NCI-H146 treated with DMSO at 0.1 percent for 48 hours (cell line): ENCODE results near the gene HP1BP3.

Source experiments
- DNase-seq: peaks from one replicate; lab custom pipeline; 2025; ENCODE audit not compliant: unreplicated experiment; lab: John Stamatoyannopoulos, UW

Gene HP1BP3

DNA sequence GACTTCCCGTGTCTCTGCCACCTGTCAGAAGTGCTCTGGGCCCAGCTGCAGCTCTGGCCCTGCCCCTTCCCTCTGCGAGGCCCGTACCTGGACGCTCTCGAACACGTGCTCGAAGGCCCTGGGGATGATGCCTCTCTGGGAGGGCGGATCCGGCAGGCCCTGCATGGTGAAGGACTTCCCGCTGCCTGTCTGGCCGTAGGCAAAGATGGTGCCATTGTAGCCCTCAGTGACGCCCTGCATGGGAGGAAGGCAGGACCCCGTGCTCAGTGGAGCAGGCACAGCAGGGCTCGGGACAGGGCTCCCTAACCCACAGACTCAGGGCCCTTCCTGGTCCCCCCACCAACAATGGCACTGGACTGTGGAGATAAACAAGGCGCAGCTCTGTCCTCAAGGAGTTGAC is 71.7 kb downstream of the HP1BP3 start:
- no peak for DNase-seq

DNA sequence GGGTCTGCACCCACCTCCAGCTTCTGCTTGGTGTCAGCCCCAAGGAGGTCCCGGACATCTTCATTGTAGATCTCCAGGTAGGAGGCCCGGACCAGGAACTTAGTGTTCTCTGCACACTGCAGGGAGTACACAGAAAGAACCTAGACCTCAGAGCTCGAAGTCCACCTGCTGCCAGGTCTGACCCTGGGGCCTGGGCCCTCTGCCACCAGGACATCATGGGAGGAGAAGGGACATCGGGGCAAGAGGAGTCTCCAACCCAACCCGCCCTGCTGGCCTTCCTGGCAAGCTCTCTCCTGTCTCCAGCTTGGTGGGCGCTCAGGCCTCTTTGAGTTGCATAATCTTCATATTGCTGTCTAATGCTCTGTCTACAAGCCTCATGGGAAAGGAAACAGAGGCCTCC is 73.7 kb downstream of the HP1BP3 start:
- no peak for DNase-seq

DNA sequence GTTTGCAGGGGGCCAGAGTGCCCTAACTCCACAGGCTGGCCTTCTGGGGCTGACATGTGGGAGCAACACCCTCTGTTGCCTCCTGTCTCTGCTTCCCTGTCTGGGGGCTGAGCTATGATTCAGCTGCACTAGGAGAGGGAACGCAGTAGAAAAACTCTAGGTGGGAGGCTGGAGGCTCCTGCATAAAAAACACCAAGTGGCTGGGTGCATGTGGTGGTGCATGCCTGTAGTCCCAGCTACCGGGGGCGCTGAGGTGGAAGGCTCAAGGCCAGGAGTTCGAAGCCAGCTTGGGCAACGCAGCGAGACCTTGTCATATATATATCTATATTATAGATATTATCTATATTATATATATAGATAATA is 74.9 kb downstream of the HP1BP3 start:
- no peak for DNase-seq

DNA sequence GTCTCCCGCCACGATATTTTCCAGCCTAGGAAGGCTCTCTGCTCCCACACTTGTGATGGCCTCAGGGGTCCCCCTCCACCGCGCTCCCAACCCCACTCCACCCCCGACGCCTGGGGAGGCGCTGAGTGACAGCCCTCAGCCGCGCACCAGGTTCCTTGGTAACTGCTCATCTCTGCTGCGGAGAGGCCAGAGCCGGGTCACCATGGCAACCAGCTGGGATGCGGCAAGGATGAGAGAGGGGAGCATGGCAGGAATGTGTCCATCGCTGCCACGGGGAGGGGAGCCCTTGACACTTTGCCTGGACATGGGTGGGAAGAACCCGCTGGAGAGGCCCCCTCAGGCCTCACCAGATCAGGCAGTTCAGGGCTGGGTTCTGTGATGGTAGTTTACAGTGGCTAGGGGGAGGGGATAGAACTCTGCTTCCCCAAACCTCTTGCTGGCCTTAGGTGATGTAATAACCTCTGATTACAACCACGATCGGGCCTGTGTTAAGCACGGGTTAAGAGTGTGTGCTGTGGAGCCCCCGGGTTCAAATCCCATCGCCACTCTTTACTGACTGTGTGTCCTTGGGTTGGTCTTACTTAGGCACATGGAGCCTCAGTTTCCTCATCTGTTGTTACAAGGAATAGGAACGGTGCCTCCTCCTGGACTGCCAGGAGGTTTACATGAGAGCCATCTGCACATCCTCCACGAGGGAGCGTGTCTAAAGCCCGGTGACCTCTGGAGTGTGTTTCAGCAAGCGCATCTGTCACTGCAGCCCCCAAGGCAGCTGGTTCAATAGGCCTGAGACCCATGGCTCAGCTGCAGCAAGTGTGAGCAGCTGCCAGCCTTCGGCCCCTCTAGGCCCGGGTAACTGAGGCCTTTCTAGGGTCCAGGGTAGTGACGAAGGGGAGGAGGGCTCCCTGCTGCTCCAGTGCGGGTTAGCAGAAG is 75.6 kb downstream of the HP1BP3 start:
- DNase-seq, result no peak

DNA sequence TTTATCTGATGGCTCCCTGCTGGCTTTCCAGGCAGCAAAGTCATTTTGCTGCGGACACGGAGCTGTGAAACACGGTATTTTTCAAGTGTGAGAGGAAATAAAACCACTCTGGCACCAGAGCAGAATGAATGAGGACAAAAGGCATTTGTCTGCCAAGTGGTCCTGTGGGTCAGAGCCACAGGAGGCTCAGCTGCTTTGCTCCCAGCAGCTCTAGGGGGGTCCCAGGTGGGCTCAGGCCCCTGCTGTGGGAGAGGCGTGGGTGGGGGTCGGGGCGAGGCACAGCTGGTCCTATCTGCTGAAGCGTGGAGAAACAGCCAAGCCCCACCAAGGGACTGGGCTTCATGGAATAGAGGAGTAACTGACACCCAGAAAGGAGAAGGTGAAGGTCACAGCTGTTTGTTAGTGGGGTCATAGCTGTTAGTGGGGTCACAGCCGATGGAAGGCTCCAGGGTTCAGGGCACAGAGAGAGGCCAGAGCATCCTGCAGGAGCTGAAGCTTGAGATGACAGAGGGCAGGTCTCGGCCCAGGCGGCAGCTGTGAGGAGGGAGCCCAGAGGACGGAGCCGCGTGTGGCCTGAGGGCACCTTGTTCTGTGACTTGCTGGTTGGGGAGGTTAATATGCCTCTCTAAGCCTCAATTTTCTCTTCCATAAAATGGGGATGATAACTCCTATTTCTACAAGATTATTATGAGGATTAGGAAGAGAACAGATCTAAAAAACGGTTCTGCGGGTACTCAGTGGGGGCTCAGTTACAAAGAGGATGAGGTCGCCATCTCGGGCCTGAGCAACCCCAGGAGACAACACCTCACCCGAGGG is 76.4 kb downstream of the HP1BP3 start:
- DNase-seq, result no peak

DNA sequence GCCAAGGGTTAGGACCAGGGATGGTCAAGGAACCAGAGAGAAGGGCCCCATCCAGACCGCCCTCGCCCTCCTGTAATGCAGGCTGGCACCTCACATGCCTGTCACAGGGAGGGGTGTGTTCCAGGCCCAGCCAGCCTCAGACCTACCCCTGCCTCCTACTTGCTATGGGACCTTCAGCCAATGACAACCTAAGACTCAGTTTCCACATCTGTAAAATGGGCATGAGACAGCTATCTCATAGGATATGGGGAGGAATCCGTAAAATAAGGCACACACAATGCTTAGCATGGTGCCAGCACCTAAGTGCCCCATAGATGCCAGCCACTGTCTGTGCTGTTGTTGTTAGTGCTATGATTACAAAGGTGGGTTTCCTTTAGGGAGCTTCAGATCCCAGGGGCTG is 77.2 kb downstream of the HP1BP3 start:
- DNase-seq, result no peak

DNA sequence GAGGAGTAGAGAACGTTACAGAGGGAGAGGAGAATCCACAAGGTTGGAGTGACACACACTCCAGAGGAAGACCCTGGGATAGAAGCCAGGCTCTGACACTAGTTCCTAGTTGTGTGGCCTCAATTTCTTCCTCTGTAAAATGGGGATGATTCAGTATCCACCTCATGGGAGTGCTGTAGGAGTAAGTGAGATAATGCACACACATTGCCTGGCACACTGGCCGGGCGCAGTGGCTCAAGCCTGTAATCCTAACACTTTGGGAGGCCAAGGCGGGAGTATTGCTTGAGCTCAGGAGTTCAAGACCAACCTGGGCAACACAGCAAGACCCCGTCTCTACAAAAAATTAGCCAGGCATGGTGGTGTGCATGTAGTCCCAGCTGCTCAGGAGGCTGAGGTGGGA is 78.2 kb downstream of the HP1BP3 start:
- no peak for DNase-seq

DNA sequence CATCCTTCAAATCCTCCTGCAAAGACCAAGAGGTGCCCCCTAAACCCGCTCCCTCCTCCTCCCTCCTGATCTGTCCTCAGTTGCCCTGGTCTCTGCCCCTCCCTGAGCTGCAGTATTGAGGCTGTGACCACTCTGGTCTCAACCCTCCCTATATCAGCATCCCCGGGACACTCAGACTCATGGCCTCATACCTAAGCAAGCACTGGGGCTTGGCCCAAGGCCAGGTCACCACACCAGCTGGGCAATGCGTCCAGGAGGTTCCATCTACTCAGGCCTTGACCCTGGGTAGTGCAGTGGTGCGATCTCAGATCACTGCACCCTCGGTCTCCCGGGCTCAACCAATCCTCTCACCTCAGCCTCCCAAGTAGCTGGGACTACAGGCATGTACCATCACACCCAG is 79.0 kb downstream of the HP1BP3 start:
- no peak for DNase-seq

DNA sequence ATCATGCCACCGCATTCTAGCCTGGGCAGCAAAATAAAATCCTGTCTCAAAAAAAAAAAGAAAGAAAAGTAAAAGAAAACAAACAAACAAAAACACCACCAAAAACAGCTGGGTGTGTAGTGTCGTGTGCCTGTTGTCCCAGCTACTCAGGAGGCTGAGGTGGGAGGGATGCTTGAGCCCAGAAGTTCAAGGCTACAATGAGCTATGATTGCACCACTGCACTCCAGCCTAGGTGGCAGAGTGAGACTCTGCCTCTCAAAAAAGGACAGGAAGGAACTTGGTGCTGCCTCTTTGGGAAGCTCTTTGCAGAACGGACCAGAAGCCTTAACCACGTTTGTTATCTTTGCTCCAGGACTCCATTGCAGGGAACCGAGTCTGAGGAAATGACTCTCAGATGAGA is 80.3 kb downstream of the HP1BP3 start:
- DNase-seq, result no peak

DNA sequence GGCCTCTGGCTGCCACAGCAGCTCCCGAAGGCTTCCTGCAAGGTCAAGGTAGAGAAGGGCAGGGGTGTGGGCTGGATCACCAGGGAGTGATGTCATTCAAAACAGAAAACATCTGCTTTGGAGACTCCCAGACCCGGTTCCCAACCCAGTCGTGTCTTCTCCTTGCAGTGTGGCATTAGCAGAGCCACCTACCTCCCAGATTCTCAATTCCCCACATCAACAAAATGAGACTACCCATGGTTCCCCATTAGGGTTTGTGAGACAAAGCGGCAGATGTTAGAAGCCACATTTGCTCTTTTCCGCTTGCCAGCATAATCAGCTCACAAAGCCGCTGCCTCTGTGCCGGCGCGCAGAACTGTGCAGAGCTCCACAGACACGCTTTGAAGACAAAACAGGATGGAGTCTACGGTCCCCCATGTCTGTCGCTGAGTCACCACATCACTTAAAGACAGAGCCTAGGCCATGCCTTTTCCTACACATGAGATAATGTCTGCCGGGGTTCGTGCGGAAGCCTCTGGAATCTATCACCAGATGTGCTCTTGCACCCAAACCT is 81.8 kb downstream of the HP1BP3 start:
- no peak for DNase-seq

DNA sequence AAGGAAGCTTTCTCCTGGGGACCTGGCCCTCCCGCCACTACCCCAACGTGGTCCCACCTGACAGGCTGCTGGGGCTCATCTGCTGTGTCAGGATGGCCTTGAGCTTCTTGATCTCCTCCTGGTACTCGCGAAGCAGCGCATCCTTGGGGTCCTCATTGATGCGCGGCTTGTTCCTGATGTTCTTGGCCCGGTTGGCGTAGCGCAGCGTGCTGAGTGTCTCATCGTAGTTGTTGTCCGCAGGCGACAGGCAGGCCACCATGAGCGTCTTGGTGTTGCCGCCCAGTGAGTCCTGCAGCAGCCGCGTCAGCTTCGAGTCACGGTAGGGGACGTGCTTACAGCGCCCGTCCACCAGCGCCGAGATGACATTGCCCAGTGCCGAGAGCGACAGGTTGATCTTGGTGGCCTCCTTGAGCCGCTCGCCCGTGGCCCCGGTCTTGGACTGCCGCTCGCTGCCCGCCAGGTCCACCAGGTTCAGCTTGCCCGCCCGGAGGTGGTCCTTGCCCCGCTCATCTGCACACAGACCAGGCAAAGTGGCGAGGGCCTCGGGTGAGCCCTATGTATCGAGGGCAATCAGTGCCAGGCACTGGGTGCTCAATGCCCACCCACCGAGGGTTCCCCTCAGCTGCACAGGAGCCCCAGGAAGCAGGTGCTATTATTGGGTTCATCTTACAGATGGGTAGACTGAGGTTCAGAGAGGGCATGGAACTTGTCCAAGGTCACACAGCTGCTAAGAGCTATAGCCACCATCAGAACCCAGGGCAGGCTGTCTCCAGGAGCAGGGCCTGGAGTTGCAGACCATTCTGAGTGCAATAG is 82.5 kb downstream of the HP1BP3 start:
- no peak for DNase-seq

DNA sequence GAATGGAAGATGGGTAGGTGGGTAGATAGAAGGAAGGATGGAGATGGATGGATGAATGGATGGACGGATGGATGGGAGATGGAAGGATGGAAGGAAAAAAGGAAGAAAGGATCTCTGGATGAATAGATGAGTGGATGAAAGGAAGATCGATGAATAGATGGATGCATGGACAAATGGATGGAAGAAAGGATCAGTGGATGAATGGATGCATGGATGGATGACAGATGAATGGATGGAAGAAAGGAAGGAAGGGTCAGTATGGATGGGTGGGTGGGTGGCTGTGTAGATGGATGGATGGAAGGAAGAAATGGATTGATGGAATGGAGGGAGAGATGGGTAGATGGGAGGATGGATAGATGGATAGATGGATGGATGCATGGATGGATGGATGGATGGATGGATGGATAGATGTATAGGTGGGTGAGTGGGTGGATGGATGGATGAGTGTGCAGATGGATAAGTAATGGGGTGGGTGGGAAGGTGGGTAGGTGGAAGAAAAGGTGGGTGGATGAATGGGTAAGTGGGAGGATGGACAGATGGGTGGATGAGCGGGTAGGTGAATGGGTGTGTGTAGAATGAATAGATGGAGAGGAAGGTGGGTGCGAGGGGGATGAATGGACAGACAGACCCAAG is 83.9 kb downstream of the HP1BP3 start:
- no peak for DNase-seq

DNA sequence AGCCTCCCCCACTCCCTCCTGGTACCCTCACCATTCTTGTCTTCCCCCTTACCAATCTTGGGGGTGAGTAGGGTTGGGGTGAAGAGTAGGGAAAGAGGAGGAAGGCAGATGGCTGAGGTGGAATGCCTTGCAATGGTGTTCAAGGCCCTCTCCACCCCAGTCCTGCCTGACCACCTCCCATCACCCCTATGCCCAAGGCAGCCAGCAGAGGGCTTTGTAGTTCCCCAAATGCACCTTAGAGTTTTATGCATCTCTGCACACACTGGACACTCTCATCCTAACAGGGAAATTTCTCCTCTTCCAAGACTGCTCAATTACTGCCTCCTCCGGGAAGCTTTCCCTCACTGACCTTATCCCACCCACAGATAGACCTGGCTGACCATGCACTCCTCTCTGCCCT is 84.7 kb downstream of the HP1BP3 start:
- DNase-seq, result no peak

DNA sequence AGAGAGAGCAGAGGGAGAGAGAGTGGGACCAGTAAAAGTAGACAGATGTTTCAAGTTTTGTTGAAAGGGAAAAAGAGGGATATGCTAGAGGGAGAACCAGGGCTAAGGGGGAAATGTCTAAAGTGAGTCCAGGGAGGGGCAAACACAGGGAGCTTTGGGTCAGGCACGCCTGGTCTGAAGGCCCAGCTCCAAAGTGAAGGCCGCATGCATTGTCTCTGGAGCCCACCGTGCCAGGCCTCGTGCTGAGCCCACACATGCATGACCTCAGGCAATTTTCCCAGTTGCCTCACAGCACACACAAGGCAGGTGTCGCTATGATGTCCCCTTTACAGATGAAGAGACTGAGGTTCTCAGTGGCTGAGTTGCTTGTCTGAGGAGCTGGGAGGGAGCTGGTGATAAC is 85.3 kb downstream of the HP1BP3 start:
- DNase-seq, result no peak

DNA sequence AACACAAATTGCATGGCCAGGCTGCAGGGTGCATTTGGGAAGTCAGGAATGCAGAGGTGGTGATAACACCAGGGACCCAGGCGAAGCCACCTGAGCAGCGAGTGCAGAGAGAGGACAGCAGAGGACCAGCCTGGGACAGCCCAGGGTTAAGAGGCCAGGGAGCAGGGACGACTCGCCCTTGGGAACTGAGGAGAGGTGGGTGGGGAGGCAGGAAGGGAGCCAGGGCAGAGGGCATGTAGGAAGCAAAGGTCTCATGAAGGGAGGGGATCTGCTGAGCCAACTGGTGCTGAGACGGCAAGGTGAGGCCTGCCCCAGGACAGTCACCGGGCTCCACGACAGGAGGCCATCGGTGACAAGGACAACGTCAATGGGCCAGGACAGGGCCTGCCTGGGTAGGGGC is 85.7 kb downstream of the HP1BP3 start:
- DNase-seq, result no peak

DNA sequence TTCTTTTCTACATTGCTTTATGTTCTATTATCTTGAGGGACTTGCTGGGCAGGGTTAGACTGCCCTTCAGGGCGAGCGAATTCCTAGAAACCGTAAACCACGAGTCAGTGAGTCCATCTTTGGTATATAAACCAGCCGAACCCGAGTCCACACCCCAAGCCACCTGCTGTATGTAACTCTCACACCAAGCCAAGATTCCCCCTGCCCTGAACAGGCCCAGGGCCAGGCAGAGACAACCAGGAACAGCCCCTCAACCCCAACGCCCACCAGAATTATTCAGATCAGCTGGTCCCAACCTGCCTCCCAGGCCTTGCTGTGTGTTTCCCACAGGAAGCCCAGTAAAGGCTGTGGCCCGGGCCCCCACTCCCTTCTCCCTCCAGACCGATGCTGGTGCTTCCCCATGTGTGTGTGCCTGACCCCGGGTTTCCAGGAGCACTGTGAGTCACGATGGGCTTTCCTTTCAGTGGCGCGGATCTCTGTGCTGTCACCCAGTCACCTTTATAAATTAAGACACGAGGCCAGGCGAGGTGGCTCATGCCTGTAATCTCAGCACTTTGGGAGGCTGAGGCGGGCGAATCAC is 86.4 kb downstream of the HP1BP3 start:
- no peak for DNase-seq

DNA sequence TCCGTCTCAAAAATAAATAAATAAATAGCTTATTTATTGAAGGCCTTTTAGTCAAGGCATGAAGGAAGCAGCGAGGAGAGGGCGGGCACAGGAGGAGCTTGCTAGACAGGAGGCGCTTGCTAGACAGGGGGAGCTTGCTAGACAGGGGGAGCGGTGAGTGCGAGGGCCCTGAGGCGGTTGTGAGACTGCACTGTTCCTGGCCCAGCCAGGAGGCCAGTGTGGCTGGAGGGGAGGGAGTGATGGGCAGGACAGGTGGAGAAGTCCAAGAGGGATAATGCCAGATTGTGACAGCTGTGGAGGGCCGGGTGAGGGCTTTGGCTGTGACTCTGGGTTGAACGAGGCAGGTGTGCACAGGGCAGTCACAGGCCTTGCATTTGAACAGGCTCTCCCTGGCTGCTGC is 87.5 kb downstream of the HP1BP3 start:
- no peak for DNase-seq

DNA sequence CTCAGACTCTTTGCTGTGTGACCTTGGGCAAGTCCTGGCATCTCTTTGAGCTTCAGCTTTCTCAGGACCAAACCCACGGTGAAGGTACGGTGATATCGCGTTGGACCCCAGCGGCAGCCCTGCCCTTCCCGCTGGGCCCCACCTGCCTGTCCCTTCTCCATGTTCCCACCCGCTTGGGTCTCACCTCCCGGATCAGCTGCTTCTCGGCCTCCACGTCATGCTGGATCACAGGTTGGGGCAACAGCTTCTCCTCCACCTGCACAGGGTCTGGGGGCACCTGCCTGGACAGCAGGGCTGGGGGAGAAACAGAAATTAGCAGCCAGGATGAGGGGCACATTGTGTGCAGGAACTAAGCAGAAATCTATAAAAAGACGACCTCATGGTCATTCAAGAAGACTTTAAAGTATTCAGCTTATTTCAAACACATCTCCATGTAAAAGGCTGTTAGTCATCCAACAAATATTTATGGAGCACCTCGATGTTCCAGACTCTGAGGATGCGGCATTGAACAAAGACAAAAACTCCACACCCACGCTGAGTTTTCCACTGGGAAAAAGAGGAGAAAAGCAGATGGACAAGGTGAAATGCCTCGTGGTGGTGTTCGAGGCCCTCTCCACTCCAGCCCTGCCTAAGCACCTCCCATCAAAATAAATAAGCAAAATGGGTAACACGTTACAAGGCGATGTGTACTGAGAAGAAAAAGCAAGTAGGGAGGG is 88.8 kb downstream of the HP1BP3 start:
- no peak for DNase-seq

DNA sequence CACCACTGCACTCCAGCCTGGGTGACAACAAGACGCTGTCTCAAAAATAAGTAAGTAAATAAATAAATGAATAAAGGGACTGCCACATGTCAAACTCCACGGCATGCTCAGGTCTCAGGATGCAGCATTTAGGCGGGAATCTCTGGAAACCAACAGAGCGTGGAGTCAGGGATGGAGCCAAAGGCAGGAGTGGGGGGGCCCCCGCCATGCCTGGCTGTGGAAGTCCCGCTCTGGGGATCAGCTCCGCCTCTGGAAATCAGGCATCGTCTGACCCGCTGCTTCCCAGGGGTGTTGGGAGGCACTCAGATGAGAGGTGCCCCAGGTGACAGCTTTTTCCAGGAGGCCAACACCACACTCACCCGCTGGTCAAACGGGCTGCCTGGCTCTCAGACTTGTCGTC is 89.5 kb downstream of the HP1BP3 start:
- DNase-seq, result no peak
